GM19099 (cell line): Measurements from ENCODE around the gene ARL16.

Source experiments
- POLR2A ChIP-seq: IDR thresholded peaks from 3 replicates; pipeline ENCODE4 v1.6.1; 2011; ENCODE audit warnings: low read depth; ENCODE audit not compliant: insufficient read length; ENCODE audit errors: extremely low read depth

ARL16 gene

DNA sequence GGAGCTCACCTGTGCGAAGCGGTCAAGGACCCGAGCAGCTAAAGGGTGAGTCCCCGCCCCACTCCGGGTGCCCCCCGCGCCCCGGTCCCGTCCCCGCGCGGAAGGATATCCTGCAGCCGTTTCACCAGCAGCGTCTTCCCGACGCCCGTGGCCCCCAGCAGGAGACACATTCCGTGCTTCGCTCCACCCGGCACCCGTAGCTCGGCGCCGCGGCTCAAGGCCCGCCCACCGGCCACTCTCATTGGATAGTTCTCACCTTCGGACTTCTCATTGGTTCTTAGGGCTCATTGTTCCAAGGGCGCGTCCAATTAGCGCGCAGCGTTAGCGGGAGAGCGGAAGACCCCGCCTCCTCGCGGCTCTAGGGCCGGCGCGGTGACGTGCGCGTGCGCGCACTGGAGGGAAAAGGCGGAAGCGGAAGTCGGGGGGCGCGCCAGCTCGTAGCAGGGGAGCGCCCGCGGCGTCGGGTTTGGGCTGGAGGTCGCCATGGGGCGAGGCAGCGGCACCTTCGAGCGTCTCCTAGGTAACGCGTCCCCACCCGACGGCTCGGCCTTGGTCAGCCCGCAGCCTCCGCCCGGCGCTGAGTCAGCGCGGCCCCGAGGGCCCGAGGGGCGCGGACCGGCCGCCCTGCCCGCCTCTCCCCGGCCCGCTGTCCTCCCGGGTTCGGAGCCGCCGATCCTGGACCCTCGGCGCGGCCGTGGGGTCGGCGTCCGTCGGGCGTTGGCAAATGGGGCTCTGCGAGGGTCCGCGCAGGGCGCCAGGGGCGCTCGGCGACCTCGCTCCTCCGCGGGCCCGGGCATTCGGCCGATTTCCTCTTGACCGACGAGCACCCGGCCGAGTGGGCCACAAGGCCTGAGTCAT lies at the start of gene ARL16, which contains the start of gene HGS:
ARL16 (minus strand) TSS at position 214 of the 858 bp plus-strand sequence; CDS start at position 170, 44 bp downstream.
HGS (plus strand) TSS at position 428 of the 858 bp plus-strand sequence; CDS start at position 484, 56 bp downstream.
- peak; percentile 79 for TF ChIP-seq POLR2A

GRCh38 chr17:81727324-81728031 lies 43.9 kb upstream of the ARL16 start:
- TF ChIP-seq POLR2A, result no peak

GRCh38 chr17:81726004-81726403 lies 42.4 kb upstream of the ARL16 start:
- no peak for TF ChIP-seq POLR2A

GRCh38 chr17:81725439-81725838 lies 41.8 kb upstream of the ARL16 start:
- TF ChIP-seq POLR2A, result no peak

DNA sequence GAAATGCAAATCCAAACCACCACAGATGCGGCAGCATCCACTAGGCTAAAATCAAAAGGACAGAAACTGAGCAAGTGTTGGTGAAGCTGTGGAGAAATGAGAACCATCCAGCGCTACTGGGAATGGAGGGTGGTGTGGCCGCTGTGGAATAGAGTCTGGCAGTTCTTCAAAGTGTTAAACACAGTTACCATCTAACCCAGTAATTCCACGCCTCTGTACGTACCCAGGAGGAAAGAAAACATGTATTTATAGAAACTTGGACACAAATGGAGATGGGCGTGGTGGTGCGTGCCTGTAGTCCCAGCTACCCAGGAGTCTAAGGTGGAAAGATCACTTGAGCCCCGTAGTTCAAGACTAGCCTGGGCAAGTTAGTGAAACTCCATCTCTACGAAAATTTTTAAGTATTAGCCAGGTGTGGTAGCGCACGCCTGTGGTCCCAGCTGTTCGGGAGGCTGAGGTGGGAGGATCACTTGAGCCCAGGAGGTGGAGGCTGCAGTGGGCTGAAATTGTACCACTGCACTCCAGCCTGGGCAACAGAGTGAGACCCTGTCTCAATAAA lies 40.1 kb upstream of the ARL16 start:
- no peak for TF ChIP-seq POLR2A

GRCh38 chr17:81722184-81723120 lies 38.9 kb upstream of the ARL16 start:
- no peak for TF ChIP-seq POLR2A

- no peak for TF ChIP-seq POLR2A
Measured at GRCh38 chr17:81720267-81721071, 36.9 kb upstream of the ARL16 start.

- no peak for TF ChIP-seq POLR2A
Measured at GRCh38 chr17:81719410-81720266, 36.0 kb upstream of the ARL16 start.

GRCh38 chr17:81717766-81718089 lies 34.1 kb upstream of the ARL16 start:
- TF ChIP-seq POLR2A, result no peak

GRCh38 chr17:81717049-81717765 lies 33.6 kb upstream of the ARL16 start:
- no peak for TF ChIP-seq POLR2A

DNA sequence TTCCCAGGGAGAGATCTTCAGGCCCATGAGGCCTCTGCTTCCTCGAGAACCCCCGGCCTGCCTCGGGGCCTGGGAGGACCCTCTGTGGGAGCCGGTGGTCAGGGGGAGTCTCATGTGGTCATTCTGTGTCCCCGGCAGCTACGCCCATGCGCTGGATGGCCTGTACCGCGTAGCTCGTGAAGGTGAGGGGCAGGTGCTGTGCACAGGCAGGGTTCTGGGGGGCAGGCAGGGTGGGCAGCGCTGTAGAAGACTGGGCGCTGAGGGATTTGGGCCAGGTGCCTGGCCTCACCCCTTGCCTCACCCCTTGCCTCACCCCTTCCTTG lies 33.0 kb upstream of the ARL16 start:
- TF ChIP-seq POLR2A, result no peak

GRCh38 chr17:81715872-81716673 lies 32.5 kb upstream of the ARL16 start:
- no peak for TF ChIP-seq POLR2A
